Suprapubic skin (tissue), 4 donors: Measurements from ENCODE around the gene CCDC117.

Experiments
- EP300 ChIP-seq: sonication (generic); formaldehyde crosslinking; IDR thresholded peaks from one replicate; pipeline ENCODE4 v1.6.1; 2017; ENCODE audit warnings: antibody characterized with exemption
- POLR2A ChIP-seq, 2 donors: fragments of 450-650 bp; IDR thresholded peaks; one replicate each; pipeline ENCODE4 v1.6.1; 2017; ENCODE audit warnings: antibody characterized with exemption in 2 of 2, mild to moderate bottlenecking in 2 of 2, moderate library complexity in 2 of 2
- POLR2AphosphoS5 ChIP-seq, 3 donors: sonication (generic); formaldehyde crosslinking; IDR thresholded peaks; one replicate each; pipeline ENCODE4 v1.6.1; 2017; ENCODE audit warnings: antibody characterized with exemption in 3 of 3
- TF ChIP-seq, protein P1 (sequence below), 2 donors: fragments of 200-600 bp in 1 of 2; fragments of 450-650 bp in 1 of 2; sonication (generic) in 1 of 2; IDR thresholded peaks; one replicate each; pipeline ENCODE4 v1.5.1; 2016 to 2019; ENCODE audit warnings: antibody characterized with exemption in 2 of 2, mild to moderate bottlenecking in 1 of 2, moderate library complexity in 1 of 2

DNA sequence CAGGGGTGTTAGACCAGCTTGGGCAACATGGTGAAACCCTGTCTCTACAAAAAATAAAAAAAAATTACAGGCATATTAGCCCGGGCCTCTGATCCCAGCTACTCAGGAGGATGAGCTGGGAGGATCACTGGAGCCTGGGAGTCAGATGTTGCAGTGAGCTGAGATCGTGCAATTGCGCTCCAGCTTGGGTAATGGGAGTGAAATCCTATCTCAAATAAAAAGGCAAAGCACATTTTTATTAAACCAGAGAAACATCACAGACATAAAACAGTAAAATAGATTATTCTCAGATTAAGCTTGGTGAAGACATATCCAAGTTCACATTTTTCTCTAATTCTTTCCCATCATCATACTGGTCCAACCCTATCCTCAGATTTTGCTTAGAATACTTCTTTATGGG lies 57.9 kb downstream of the CCDC117 start:
- TF ChIP-seq POLR2AphosphoS5 (IDR thresholded peaks at IDR 0.05): no peak
- TF ChIP-seq, protein P1, sequence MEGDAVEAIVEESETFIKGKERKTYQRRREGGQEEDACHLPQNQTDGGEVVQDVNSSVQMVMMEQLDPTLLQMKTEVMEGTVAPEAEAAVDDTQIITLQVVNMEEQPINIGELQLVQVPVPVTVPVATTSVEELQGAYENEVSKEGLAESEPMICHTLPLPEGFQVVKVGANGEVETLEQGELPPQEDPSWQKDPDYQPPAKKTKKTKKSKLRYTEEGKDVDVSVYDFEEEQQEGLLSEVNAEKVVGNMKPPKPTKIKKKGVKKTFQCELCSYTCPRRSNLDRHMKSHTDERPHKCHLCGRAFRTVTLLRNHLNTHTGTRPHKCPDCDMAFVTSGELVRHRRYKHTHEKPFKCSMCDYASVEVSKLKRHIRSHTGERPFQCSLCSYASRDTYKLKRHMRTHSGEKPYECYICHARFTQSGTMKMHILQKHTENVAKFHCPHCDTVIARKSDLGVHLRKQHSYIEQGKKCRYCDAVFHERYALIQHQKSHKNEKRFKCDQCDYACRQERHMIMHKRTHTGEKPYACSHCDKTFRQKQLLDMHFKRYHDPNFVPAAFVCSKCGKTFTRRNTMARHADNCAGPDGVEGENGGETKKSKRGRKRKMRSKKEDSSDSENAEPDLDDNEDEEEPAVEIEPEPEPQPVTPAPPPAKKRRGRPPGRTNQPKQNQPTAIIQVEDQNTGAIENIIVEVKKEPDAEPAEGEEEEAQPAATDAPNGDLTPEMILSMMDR (IDR thresholded peaks at IDR 0.05): no peak
- TF ChIP-seq POLR2A (IDR thresholded peaks at IDR 0.05): no peak
- TF ChIP-seq EP300: no peak
